Tongue (tissue), 2 donors: Measurements from ENCODE around the gene TMEM50A. TPM values are rescaled to one million over a fixed set of nuclear protein-coding genes. Genes with fewer than 3 reads are reported as not detected.
"Not testable (repeated sequence)": the region's sequence is repeated elsewhere in the genome, so short reads cannot be mapped to it uniquely, and the experiment has no call there.

Experiments used
- DNase-seq: peaks from one replicate; pipeline ENCODE4 v3.0.0-alpha.2; 2015
- total RNA-seq: library from RNA; depleted of rRNA; stranded (reverse); fragments of >200 nt; gene quantifications from one replicate; pipeline ENCODE4 v1.2.3, GENCODE V29; 2014

Gene TMEM50A
- total RNA-seq, 1 donor from 2014 or later: 53.5 TPM

DNA sequence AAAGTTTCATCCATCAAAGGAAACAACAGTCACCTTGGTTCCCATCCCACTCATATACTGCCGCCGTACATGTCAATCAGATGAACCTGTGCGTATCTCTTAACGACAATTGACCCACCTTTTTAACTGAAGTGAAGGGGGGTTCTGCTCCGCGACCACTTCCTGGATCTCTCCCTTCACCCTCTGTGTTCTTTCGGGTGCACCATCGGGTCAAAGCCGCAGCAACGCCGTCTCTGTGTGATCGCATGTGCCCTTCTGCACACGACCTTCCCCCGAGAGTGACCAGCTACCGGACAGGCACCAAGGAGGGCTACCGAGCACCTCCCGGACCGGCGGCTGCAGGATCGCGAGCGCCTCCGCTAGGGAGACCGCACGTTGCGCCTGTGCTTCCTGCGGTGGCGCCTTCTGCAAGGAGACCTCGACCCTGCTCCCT lies 1.2 kb upstream of the TMEM50A start:
- not testable (repeated sequence) for DNase-seq

DNA sequence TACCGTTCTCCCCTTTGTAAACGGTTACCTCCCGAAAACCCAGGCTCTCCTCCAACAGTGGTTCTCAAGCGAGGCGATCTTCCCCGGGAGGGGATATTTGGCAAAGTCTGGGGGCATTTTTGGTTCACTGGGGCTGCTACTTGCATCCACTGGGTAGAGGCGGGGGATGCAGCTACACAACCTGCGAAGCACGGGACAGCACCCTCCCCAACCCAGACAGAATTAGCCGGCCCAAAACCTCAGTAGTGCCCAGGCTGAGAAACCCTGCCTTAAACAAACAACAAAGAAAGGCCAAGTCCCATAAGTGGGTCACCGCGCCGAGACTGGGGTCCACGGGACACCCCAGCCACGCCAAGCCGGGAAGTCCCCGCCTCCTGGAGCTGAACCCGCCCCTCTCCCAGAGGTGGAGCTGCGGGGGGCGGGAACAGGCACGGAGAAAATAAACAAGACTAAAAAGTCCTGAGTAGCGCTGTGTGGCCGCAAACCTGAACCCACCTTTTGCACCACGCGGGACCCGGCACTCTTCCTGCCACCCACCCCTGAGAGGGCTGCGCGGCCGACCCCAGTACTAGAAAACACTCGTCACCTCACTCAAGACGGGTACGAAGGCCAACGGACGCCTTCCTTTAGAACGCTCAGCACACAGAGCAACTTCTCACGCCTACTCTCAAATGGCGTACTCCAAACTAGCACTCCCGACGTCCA lies 499 bp upstream of the TMEM50A start:
- DNase-seq: peak; percentile 10

DNA sequence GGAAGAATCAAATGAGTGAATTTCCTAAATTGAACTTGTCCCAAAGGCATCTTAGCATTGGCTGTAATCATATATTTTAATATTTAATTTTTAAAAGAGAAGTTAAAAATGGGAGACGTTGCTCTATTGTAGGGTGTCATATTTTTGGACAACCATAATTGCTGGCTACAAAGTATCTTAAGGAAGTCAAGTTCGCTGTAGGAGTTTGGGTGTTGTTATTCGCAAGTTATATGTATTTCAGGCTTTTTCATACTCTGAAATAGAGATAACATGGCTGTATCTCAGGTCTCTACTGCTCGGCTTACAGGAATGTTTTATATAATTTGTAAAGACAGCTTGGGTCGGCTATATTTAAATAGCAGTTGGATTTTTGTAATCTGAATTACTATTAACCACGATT lies 852 bp downstream of the TMEM50A start:
- DNase-seq: no peak

DNA sequence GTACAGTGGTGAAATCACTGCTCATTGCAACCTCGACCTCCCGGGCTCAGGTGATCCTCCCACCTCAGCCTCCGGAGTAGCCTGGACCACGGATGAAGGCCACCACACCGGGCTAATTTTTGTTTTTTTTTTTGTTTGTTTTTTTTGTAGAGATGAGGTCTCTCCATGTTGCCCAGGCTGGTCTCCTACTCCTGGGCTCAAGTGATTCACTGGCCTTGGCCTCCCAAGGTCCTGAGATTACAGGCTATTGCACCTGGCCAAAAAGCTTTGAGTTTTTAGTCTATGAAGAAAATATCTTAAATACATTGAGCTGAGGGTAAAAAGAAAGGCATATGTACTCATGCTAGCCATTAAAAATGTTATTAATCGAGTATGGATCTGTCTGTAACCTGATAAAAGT lies 3.6 kb downstream of the TMEM50A start:
- DNase-seq: no peak

DNA sequence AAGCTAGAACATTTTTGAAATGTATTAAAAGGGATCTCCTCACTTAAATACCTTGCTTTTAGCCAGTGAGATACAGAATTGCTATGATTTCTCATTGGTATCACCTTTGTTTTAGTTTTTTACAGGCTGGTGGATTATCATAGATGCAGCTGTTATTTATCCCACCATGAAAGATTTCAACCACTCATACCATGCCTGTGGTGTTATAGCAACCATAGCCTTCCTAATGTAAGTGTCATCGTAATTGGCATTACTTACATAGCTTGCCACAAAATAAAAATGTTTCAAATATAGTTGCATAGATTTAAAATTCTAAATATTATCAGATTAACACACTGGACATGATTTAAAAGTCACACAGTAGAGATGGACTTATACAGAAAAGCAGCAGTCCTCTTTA lies 4.7 kb downstream of the TMEM50A start:
- DNase-seq: no peak

DNA sequence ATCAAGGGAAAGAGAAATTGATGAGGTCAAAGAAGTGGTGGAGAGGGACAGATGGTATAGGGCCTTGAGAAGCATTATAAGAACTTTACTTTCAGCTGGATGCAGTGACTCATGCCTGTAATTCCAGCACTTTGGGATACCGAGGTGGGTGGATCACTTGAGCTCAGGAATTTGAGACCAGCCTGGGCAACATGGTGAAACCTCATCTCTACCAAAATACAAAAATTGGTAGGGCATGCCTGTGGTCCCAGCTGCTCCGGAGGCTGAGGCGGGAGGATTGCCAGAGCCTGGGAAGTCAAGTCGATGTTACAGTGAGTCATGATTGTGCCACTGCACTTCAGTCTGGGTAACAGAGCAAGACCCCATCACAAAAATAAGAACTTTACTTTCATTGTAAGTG lies 5.7 kb downstream of the TMEM50A start:
- DNase-seq: no peak

DNA sequence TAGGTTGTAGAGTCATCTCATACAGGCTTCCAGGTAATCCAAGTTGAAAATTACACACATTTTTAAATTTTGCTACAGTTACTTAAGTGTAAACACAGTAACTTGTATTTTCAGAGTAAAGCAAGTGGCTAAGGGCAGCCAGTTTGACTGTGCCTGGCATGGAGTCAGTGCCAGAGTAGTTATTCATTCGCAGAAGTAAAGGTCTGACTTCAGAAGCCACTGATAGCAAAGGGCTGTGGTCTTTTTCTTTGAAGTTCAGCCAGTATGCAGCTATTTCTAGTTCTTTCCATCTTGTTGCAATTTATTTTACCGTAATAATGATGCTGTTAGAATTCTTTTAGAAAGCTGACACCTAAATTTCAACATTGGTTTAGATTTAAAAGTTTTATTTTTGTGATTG lies 9.4 kb downstream of the TMEM50A start:
- no peak for DNase-seq

DNA sequence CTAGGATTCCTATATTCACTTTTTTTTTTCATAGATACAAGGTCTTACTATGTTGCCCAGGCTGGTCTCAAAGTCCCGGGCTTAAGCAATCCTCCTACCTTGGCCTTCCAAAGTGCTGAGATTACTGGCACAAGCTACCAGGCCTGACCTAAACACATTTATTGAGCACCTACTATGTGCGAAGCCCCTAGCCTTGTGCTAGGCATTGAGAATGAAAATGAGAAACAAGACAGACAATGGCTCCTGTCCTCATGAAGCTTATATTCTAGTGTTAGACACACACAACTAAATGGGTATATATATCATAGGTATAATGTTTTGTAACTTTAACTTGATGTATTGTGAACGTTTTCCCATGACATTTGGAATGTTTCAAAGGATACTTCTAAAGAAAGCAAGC lies 11.5 kb downstream of the TMEM50A start:
- DNase-seq: no peak

DNA sequence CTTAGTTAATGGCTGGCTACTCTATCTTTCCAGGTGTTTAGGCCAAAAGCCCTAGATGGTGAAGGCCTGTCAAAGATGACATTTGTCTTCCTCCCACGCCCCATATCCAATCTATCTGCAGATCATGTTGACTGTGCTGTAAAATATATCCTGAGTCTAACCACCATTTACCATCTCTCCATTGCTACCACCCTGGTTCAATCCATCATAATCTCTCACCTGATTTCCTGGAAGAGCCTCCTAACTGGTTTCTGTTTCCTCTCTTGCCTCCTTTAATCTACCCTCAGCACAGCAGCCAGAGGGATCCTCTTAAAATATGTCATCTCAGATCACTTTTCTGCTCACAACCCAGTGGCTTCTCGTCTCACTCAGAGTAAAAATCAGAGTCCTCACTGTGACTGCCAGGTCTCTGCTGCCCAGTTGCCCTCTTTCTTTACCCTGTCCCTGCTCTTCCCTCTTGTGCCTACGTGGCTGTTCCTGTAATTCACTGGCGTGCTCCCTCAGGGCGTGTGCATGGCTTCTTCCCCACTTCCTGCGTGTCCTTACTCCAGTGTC lies 17.8 kb downstream of the TMEM50A start:
- no peak for DNase-seq

DNA sequence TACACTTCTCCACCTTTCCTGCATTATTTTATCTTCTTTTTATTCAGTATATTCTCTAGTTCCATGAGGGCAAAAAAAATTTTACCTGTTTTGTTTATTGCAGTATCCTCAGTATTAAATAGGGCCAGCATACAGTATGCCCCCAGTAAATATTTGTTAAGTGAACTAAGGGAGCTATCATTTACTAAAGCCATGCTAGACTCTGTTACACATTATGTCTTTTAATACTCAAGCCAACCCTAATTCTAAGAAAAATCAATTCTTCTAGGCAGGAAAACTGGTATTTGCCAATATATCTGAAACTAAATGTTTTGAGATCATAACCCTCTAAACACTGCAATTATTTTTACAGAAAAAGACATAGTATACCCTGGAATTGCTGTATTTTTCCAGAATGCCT lies 18.3 kb downstream of the TMEM50A start:
- no peak for DNase-seq

DNA sequence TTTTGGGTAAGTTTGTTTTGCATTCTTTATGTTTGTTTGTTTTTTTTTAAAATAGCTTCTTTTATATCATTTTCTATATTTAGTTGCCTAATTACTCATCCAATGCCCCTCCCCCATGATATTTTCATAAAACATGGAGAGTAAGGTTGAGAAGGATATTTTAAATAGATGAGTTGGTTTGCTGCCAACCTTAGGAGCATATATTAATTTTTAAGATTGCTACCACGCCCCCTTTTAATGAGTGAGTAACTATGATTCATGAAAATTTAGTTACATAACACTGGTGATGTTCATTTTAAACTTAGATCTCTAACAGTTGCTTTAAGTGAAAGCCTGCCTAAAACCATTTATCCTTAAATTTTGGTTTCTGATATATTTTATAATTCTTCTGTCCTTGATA lies 18.7 kb downstream of the TMEM50A start:
- DNase-seq: no peak

DNA sequence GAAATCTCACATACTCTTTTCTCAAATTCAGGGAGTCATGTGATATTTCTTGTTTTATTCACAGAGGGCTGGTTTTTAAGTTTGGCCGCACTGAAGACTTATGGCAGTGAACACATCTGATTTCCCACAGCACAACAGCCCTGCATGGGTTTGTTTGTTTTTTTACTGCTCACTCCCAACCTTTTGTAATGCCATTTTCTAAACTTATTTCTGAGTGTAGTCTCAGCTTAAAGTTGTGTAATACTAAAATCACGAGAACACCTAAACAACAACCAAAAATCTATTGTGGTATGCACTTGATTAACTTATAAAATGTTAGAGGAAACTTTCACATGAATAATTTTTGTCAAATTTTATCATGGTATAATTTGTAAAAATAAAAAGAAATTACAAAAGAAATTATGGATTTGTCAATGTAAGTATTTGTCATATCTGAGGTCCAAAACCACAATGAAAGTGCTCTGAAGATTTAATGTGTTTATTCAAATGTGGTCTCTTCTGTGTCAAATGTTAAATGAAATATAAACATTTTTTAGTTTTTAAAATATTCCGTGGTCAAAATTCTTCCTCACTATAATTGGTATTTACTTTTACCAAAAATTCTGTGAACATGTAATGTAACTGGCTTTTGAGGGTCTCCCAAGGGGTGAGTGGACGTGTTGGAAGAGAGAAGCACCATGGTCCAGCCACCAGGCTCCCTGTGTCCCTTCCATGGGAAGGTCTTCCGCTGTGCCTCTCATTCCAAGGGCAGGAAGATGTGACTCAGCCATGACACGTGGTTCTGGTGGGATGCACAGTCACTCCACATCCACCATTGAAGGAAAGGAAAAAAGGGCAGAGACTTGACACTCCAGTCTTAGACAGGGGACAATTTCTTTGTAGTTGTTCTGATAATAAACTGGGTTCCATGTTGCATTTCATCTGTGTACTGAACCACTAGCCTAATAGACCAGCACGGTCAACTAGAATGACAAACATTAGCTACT lies 22.8 kb downstream of the TMEM50A start:
- no peak for DNase-seq

DNA sequence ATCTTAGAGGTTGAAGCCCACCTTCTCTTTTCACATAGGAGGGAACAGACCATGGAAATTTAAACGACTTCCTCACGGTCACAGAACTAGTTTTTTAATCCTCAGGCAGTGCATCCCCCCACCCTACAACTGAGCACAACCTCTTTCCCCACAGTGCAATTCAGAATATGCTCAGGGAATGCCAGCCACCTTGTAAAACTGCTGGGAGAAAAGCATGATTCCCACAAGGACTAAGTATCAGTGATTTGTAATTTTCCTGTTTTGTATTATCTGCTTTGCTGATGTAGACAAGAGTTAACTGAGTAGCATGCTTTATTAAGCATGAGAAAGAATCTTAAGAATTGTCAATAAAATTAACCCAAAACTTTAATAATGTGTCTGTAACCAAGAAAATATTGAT lies 23.8 kb downstream of the TMEM50A start:
- no peak for DNase-seq

DNA sequence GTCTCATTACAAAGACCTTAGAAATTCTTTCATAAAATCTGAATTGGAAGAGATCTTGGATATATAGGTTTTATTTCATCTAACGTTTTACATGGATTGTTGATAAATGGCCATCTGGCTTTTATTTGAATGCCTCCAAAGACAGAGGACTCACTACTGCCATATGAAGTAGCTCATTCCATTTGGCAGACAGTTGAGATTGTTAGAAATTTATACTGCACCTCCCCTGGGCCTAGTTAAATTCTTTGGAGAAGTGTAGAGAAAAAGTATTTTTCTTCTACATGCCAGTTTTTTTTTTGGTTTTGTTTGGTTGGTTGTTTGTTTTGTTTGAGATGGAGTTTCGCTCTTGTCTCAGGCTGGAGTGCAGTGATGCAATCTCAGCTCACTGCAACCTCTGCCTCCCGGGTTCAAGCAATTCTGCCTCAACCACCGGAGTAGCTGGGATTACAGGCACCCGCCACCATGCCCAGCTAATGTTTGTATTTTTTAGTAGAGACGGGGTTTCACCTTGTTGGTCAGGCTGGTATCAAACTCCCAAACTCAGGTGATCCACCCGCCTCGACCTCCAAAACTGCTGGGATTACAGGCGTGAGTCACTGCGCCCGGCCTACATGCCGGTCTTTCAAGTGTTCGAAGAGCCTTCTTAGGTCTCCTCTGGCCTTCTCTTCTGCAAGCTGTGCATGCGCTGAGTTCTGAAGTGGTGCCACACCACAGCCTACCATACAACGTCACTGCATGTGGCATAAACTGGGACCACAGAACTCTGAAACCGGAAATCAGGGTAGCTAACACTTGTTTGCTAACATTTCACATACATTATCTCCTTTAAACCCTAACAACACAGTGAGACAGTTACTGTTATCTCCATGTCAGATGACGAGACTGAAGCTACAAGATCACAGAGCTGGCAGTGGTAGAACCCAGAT lies 24.8 kb downstream of the TMEM50A start:
- DNase-seq: not testable (repeated sequence)

DNA sequence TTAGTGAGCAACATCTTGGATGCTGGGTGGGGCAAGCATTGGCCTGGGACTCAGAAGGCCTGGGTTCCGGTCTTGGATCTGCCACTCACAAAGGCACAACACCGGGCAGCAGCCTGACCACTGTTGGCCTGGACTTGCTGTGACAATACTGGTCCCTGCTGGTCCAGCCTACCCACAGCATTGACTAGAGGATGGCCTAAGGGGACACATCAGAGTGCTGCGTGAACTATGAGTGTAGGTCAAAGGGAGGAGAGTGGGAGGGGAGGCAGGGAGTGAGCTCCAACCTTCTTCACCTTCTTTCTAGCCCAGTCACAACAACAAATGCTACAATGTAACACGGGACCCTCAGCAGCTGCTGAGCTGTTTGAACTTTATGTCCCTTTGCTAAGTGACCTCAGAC lies 31.1 kb downstream of the TMEM50A start:
- DNase-seq: no peak

DNA sequence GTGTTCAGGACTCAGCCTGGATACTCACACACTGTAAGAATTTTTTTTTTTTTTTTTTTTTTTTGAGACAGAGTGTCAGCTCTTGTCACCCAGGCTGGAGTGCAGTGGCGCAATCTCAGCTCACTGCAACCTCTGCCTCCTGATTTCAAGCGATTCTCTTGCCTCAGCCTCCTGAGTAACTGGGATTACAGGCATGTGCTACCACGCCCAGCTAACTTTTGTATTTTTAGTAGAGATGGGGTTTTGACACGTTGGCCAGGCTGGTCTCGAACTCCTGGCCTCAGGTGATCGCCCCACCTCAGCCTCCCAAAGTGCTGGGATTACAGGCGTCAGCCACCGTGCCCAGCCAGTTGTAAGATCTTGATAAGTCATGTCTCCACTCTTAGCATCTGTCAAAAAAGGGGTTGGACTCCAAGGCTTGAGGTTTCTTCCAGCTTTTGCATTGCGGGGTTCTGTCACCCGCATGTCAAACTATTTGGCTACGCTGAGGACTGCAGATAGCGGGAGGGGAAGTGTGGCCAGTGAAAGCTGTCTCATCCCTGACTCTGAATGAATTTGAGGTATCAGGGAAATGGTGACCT lies 31.6 kb downstream of the TMEM50A start:
- DNase-seq: not testable (repeated sequence)

DNA sequence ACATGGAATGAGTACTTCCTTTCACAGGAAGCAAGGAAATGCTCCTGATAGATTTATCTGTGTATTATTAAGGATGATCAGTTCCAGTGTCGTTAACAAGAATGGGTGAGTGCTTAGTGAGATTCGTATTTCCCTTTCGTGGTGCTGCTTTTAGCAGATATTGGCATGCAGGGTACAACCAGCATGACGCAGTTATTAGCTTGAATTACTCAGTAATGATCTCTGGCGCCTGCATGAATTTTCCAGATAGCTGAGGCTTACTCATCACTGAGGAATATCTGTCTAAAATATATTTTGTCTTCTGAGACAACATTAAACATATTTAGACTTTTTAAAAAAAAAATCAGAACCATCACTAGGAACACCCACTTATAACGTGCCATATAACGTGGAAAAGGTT lies 33.6 kb downstream of the TMEM50A start:
- DNase-seq: not testable (repeated sequence)

DNA sequence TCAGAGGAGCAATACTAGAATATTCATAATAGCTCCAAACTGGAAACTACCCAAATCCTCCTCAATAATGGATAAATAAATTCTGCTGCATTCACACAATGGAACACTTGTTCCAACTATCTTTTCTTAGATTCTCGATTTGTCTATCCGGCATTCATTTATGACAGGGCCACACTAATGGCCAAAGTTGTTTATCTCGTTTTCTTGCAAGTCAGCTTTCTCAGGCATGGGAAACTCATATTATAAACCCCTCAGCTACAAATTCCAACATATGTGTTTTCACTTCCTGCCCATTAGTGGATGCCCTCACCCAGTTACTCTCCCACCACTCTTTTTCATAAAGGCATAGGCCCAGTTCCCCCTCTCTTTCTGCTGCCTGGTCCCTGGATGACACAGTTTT lies 40.2 kb downstream of the TMEM50A start:
- not testable (repeated sequence) for DNase-seq

DNA sequence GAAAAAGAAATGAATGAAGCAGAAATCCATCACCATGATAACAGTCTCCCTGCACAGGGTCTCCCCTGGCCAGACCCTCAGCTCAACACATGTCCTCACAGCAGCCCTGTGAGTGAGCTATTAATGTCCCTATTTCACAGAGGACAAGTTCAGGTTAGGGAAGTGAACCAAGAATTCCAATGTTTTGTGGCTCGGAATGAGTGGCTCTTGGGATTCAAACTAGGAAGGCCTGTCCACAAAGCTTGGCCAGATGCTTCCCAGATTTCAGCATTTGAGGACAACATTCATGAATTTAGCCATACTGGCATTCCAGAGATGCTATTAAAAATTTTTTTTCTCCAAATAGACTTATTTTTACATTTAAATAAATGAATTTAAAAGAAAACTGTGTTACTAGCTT lies 44.4 kb downstream of the TMEM50A start:
- not testable (repeated sequence) for DNase-seq

DNA sequence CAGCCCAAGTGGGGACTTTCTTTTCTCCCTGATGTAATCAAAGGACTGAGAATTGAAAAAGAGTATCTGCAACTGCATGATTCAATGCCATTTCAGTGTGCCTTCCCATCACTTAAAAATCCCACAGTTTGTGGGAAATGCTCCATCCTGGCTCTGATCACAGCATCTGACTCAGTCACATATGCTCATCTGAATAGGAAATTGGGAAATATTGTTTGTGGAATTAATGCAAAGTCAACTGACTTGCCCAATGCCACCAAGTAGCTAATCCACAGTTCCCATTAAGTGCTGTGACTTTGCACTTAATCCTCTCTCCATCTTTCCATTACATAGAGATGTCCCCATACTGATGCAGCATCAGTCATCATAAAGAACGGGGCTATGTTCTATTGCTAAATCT lies 45.0 kb downstream of the TMEM50A start:
- DNase-seq: not testable (repeated sequence)

DNA sequence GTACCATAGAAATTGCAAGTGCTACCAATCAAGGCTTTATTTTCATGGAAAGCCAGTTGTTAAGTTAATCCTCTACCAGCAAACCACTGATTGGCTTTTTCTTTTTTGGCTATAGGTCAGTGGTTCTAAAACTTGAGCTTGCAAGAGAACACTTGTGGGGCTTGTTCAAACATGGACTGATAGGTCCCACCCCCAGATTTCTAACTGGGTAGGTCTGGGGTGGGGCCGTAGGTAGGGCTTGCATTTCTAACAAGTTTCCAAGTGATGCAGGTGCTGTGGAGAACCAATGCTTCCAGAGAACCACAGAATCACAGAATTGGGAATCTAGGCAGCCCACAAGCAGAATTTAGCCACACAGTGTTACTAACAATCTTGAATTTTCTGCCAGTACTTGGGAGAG lies 45.7 kb downstream of the TMEM50A start:
- not testable (repeated sequence) for DNase-seq

DNA sequence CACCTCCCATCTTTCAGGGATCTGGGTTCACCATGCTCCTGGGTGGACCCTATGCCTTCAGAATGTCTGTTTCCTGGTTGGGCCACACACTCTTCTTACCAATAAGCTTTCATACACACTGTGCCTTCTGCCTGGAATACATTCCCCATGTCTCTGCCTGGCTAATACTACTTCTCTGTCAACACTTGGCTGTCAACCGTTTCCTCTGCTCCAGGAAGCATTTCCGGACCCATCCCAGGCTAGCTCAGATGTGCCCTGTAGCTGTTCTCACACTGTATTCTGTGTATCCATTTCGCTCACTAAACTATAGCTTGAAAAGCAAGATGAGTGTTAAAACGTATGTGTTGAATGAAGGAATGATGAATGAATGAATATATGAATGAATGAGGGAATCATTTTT lies 49.0 kb downstream of the TMEM50A start:
- DNase-seq: not testable (repeated sequence)
